ENCODE measurements around the gene PNKD.

PNKD gene

DNA sequence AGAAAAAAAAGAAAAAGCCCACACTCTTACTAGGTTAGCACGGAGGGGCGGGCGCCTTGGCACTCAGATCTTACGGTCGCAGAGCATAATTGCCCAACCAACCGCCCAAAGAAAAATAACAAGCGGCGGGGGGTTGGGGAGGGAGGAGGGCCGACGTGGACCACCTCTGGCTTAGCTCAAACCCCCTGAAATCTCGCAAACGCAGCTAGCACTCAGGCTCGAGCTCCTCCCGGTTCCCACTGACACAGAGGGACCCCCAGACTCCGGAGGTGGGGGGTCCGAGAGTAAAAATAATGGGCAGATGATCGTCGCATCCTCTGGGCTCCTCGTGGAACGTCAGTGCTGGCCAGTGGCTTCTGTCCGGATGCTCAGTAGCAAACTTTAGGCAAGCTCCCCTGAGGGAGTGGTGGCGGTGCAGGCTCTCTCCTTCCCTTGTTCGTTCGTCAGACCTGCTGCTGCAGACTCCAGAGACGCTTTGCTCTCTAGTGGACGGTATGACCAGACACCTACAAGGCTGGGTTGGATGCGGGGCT is 98.4 kb downstream of the PNKD start:
- Histone ChIP-seq H3K36me3 (ENCODE audit: control insufficient read depth, insufficient read depth, low read length) (no peaks in the 10 kb centered on the region), H3K9me3 (ENCODE audit: control insufficient read depth, insufficient read depth, low read length) (no peaks in the 10 kb centered on the region), H3K4me3 (ENCODE audit: low read depth, low read length) (no peak overlapping the region; the same call in 1 of the 2 replicates), H3K27me3 (ENCODE audit: control insufficient read depth, insufficient read depth, low read length) (no peaks in the 10 kb centered on the region), H3K27ac (ENCODE audit: low read depth, low read length) (no peak overlapping the region), H3K4me1 (ENCODE audit: control insufficient read depth, insufficient read depth, low read length) (0 out of 2 replicates have a peak, but pooled peaks cover 3% of the 10 kb centered on the region), H3K9ac (ENCODE audit: low read depth, low read length) (no peak overlapping the region)

DNA sequence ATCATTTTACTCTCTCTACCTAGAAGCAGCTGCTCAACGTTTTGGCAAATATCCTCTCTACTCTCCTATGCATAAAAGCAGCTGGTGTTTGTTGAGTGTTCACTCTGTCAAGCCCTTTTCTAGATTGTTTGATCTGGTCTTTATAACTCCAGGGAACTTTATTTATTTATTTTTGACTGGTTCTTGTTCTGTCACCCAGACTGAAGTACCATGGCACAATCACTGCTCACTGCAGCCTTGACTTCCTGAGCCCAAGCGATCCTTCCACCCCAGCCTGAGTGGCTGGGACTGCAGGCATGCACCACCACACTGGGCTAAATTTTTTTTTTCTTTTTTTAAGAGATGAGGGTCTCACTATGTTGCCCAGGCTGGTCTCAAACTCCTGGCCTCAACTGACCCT is 99.0 kb downstream of the PNKD start:
- no peaks in the 10 kb centered on the region for H3K27me3 ChIP-seq (ENCODE audit: control insufficient read depth, insufficient read depth, low read length)
- no peaks in the 10 kb centered on the region for H3K9me3 ChIP-seq (ENCODE audit: control insufficient read depth, insufficient read depth, low read length)
- 0 out of 2 replicates have a peak, but pooled peaks cover 3% of the 10 kb centered on the region for H3K4me1 ChIP-seq (ENCODE audit: control insufficient read depth, insufficient read depth, low read length)
- no peak overlapping the region for H3K9ac ChIP-seq (ENCODE audit: low read depth, low read length)
- H3K4me3 ChIP-seq (ENCODE audit: low read depth, low read length): no peak overlapping the region
- no peak overlapping the region for H3K27ac ChIP-seq (ENCODE audit: low read depth, low read length)
- no peaks in the 10 kb centered on the region for H3K36me3 ChIP-seq (ENCODE audit: control insufficient read depth, insufficient read depth, low read length)

DNA sequence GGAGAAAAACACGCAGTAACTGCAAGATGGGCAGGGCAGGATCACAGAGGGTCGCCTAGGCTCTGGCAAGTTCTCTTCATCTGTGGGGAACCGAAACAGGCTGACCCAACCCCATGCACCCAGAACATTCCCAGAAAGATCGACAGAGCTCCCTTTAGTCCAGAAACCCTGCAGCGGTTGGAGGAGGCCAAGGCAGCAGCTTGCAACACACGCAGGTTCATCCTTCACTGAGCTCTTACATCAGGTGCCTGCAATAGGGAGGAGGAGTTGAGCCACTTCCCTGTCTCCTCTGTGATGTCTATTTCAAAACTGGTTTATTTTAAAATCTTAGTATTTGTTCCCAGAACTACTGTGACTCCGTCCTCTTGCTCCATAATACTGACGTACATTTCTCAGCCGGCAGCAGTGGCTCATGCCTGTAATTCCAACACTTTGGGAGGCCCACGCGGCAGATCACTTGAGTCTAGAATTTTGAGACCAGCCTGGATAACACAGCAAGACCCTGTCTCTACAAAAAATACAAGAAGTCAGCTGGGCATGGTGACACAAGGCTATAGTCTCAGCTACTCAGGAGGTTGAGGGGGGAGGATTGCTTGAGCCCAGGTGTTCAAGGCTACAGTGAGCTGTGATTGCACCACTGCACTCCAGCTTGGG is 100.2 kb downstream of the PNKD start:
- Histone ChIP-seq H3K9ac (ENCODE audit: low read depth, low read length) (no peak overlapping the region), H3K36me3 (ENCODE audit: control insufficient read depth, insufficient read depth, low read length) (no peaks in the 10 kb centered on the region), H3K4me1 (ENCODE audit: control insufficient read depth, insufficient read depth, low read length) (0 out of 2 replicates have a peak, but pooled peaks cover 3% of the 10 kb centered on the region), H3K4me3 (ENCODE audit: low read depth, low read length) (no peak overlapping the region), H3K27me3 (ENCODE audit: control insufficient read depth, insufficient read depth, low read length) (no peaks in the 10 kb centered on the region), H3K27ac (ENCODE audit: low read depth, low read length) (no peak overlapping the region), H3K9me3 (ENCODE audit: control insufficient read depth, insufficient read depth, low read length) (no peaks in the 10 kb centered on the region)

DNA sequence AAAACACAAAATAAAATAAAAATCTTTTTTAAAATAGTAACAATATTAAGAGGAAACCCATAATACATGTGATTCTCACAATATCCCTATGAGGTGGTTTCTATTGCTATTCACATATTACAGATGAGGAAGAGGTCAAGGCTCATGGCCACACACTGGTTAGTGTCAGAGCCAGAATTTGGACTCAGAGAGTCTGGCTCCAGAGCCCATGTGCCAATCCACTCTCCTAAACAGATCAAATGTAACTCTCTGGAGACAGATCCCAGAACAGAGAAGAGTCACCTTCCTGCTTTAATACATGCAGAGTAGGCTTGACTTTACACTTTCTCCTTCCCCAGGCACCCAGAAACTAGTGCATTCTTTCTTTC is 101.6 kb downstream of the PNKD start:
- H3K9ac ChIP-seq (ENCODE audit: low read depth, low read length): no peak overlapping the region
- 0 out of 2 replicates have a peak, but pooled peaks cover 3% of the 10 kb centered on the region for H3K4me1 ChIP-seq (ENCODE audit: control insufficient read depth, insufficient read depth, low read length)
- H3K36me3 ChIP-seq (ENCODE audit: control insufficient read depth, insufficient read depth, low read length): no peaks in the 10 kb centered on the region
- H3K9me3 ChIP-seq (ENCODE audit: control insufficient read depth, insufficient read depth, low read length): no peaks in the 10 kb centered on the region
- no peaks in the 10 kb centered on the region for H3K27me3 ChIP-seq (ENCODE audit: control insufficient read depth, insufficient read depth, low read length)
- H3K4me3 ChIP-seq (ENCODE audit: low read depth, low read length): no peak overlapping the region
- no peak overlapping the region for H3K27ac ChIP-seq (ENCODE audit: low read depth, low read length)

DNA sequence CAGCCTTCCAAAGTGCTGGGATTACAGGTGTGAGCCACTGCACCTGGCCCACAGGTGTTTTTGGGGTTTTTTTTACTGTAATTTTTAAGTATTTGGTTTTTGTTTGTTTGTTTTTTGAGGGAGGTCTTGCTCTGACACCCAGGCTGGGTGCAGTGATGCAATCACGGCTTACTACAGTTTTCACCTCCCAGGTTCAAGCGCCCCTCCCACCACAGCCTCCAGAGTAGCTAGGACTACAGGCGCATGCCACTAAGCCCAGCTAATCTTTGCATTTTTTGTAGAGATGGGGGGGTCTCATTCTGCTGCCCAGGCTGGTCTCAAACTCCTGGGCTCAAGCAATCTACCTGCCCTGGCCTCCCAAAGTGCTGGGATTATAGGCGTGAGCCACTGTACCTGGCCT is 104.5 kb downstream of the PNKD start:
- H3K27me3 ChIP-seq (ENCODE audit: control insufficient read depth, insufficient read depth, low read length): no peaks in the 10 kb centered on the region
- no peaks in the 10 kb centered on the region for H3K9me3 ChIP-seq (ENCODE audit: control insufficient read depth, insufficient read depth, low read length)
- no peak overlapping the region for H3K27ac ChIP-seq (ENCODE audit: low read depth, low read length)
- no peaks in the 10 kb centered on the region for H3K36me3 ChIP-seq (ENCODE audit: control insufficient read depth, insufficient read depth, low read length)
- no peaks in the 10 kb centered on the region for H3K4me1 ChIP-seq (ENCODE audit: control insufficient read depth, insufficient read depth, low read length)
- no peak overlapping the region for H3K9ac ChIP-seq (ENCODE audit: low read depth, low read length)
- no peak overlapping the region for H3K4me3 ChIP-seq (ENCODE audit: low read depth, low read length)

DNA sequence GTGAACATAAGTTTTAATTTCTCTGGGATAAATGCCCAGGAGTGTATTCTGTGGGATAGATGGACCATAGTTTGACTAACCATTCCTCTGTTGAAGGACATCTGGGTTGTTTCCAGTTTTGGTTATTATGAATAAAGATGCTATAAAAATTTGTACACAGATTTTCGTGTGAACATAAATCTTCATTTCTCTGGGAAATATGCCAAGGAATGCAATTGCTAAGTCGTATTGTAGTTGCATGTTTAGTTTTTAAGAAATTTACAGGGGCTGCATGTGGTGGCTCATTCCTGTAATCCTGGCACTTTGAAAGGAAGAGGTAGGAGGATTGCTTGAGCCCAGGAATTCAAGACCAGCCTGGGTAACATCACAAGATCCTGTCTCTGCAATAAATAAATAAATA is 104.9 kb downstream of the PNKD start:
- Histone ChIP-seq H3K4me3 (ENCODE audit: low read depth, low read length) (no peak overlapping the region), H3K4me1 (ENCODE audit: control insufficient read depth, insufficient read depth, low read length) (no peaks in the 10 kb centered on the region), H3K27ac (ENCODE audit: low read depth, low read length) (no peak overlapping the region)

DNA sequence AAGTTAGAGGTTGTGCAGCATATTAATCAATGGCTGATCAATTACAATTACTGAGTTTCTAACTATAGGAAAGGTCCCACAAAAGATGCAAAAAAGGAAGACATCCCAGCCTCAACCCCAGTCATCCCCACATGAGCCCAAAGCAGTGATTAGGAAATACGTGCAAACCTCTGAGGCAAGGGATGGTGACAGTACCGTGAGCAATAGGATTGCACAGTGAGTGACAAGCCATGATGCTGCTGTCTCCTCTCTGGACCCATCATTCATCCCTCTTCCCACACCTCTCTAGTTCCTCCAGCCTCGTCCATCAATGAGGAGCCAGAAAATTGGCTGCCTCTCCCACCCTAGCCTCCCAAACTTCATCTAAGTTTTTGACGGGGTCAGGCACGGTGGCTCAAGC is 107.7 kb downstream of the PNKD start:
- H3K4me3 ChIP-seq (ENCODE audit: low read depth, low read length): no peak overlapping the region
- H3K9me3 ChIP-seq (ENCODE audit: control insufficient read depth, insufficient read depth, low read length): no peaks in the 10 kb centered on the region
- no peak overlapping the region for H3K27ac ChIP-seq (ENCODE audit: low read depth, low read length)
- H3K9ac ChIP-seq (ENCODE audit: low read depth, low read length): no peak overlapping the region
- H3K4me1 ChIP-seq (ENCODE audit: control insufficient read depth, insufficient read depth, low read length): no peaks in the 10 kb centered on the region
- H3K27me3 ChIP-seq (ENCODE audit: control insufficient read depth, insufficient read depth, low read length): no peaks in the 10 kb centered on the region
- H3K36me3 ChIP-seq (ENCODE audit: control insufficient read depth, insufficient read depth, low read length): no peaks in the 10 kb centered on the region

More for the DNA sequence above, 104.9 kb downstream of the PNKD start:
- no peaks in the 10 kb centered on the region for H3K27me3 ChIP-seq (ENCODE audit: control insufficient read depth, insufficient read depth, low read length)
- H3K9ac ChIP-seq (ENCODE audit: low read depth, low read length): no peak overlapping the region
- no peaks in the 10 kb centered on the region for H3K36me3 ChIP-seq (ENCODE audit: control insufficient read depth, insufficient read depth, low read length)
- H3K9me3 ChIP-seq (ENCODE audit: control insufficient read depth, insufficient read depth, low read length): no peaks in the 10 kb centered on the region

DNA sequence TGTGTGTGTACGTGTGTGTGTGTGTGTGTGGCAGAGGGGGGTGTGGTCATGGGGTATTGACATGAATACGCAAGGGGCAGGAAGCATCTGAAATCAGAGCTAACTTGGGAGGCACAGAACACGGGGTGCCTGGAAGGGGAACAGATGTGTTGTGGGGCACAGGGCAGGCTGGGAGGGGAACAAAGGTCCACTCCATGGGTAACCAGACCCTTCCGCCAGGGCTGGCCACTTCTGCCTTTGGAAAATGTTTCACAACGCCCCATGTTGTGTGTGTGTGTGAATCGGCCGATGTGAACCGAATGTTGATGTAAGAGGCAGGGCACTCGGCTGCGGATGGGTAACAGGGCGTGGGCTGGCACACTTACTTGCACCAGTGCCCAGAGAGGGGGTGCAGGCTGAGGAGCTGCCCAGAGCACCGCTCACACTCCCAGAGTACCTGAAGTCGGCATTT is 111.6 kb downstream of the PNKD start, which contains the start of gene SLC11A1:
TSS of gene SLC11A1 (plus strand) at position 358 of the 451 bp plus-strand sequence. CDS start 96 bp downstream, outside the sequence.
- H3K4me1 ChIP-seq (ENCODE audit: control insufficient read depth, insufficient read depth, low read length): no peaks in the 10 kb centered on the region
- H3K27ac ChIP-seq (ENCODE audit: low read depth, low read length): no peak within 1 kb of the TSS
- H3K4me3 ChIP-seq (ENCODE audit: low read depth, low read length): no peak within 1 kb of the TSS

DNA sequence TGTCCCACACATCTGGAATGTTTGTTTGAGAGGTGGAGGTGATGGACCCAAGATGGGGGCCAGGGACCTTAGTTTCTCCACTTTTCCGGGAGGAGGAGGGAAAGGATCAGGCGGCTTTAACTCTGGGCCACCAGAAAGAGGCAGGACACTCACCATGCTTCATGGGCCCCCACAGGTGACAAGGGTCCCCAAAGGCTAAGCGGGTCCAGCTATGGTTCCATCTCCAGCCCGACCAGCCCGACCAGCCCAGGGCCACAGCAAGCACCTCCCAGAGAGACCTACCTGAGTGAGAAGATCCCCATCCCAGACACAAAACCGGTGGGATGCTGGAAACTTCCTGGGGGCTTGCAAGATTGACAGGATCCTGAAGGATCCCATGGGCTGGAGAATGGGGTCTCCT is 112.5 kb downstream of the PNKD start:
- H3K9me3 ChIP-seq (ENCODE audit: control insufficient read depth, insufficient read depth, low read length): no peaks in the 10 kb centered on the region
- H3K4me1 ChIP-seq (ENCODE audit: control insufficient read depth, insufficient read depth, low read length): peaks cover 4% of the 10 kb centered on the region; the same call in 1 of the 2 replicates
- no peak overlapping the region for H3K9ac ChIP-seq (ENCODE audit: low read depth, low read length)
- H3K4me3 ChIP-seq (ENCODE audit: low read depth, low read length): no peak overlapping the region
- H3K27me3 ChIP-seq (ENCODE audit: control insufficient read depth, insufficient read depth, low read length): peaks cover 14% of the 10 kb centered on the region
- no peaks in the 10 kb centered on the region for H3K36me3 ChIP-seq (ENCODE audit: control insufficient read depth, insufficient read depth, low read length)
- no peak overlapping the region for H3K27ac ChIP-seq (ENCODE audit: low read depth, low read length)

More for the DNA sequence above, 111.6 kb downstream of the PNKD start, which contains the start of gene SLC11A1:
- H3K27me3 ChIP-seq (ENCODE audit: control insufficient read depth, insufficient read depth, low read length): peaks cover 9% of the 10 kb centered on the region
- no peaks in the 10 kb centered on the region for H3K9me3 ChIP-seq (ENCODE audit: control insufficient read depth, insufficient read depth, low read length)
- H3K9ac ChIP-seq (ENCODE audit: low read depth, low read length): no peak within 1 kb of the TSS
- H3K36me3 ChIP-seq (ENCODE audit: control insufficient read depth, insufficient read depth, low read length): no peaks in the 10 kb centered on the region

DNA sequence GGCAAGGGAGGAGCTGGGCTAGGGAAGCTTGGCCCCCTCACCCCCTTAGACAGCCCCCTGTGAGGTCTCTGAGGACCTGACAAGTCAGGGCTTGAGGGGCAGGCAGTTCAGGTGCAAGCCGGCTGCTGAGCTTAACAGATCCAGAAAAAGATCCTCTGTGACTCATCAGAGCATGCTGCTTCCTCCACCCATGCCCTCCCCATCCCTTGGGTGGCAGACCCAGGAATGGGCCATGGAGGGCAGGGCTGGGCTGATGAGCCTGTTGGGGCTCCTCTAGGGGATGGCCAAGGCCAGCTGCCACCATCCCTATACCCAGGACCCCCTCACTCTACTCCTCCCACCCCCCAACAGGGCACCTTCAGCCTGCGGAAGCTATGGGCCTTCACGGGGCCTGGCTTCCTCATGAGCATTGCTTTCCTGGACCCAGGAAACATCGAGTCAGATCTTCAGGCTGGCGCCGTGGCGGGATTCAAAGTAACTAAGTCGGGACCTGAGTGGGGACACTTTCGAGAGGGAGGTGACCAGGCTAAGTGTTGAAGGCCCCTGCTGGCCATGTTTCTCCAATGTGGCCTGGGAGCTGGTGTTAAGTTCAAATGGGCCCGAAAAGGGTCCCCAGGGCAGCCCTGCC is 113.7 kb downstream of the PNKD start:
- peaks cover 4% of the 10 kb centered on the region; the same call in 1 of the 2 replicates for H3K4me1 ChIP-seq (ENCODE audit: control insufficient read depth, insufficient read depth, low read length)
- no peaks in the 10 kb centered on the region for H3K9me3 ChIP-seq (ENCODE audit: control insufficient read depth, insufficient read depth, low read length)
- H3K36me3 ChIP-seq (ENCODE audit: control insufficient read depth, insufficient read depth, low read length): no peaks in the 10 kb centered on the region
- H3K27ac ChIP-seq (ENCODE audit: low read depth, low read length): no peak overlapping the region
- peaks cover 14% of the 10 kb centered on the region for H3K27me3 ChIP-seq (ENCODE audit: control insufficient read depth, insufficient read depth, low read length)
- H3K9ac ChIP-seq (ENCODE audit: low read depth, low read length): no peak overlapping the region
- no peak overlapping the region for H3K4me3 ChIP-seq (ENCODE audit: low read depth, low read length)

DNA sequence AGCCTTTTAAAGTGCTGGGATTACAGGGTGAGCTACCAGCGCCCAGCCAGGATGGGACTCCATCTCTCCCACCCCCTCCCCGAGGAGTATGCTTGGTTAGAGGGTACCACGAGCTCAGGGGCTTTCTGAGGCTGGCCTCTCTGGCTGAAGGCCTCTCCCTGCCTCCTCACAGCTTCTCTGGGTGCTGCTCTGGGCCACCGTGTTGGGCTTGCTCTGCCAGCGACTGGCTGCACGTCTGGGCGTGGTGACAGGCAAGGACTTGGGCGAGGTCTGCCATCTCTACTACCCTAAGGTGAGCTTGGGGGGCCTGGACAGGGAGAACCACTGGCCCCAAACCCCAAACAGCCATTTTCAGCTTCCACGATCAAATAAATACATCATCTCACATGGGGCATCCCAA is 114.7 kb downstream of the PNKD start:
- no peak overlapping the region for H3K4me3 ChIP-seq (ENCODE audit: low read depth, low read length)
- no peak overlapping the region for H3K27ac ChIP-seq (ENCODE audit: low read depth, low read length)
- no peak overlapping the region for H3K9ac ChIP-seq (ENCODE audit: low read depth, low read length)
- no peaks in the 10 kb centered on the region for H3K36me3 ChIP-seq (ENCODE audit: control insufficient read depth, insufficient read depth, low read length)
- H3K27me3 ChIP-seq (ENCODE audit: control insufficient read depth, insufficient read depth, low read length): peaks cover 14% of the 10 kb centered on the region
- H3K4me1 ChIP-seq (ENCODE audit: control insufficient read depth, insufficient read depth, low read length): peaks cover 4% of the 10 kb centered on the region; the same call in 1 of the 2 replicates
- no peaks in the 10 kb centered on the region for H3K9me3 ChIP-seq (ENCODE audit: control insufficient read depth, insufficient read depth, low read length)
